ENCODE data around the gene AGBL1. TPM values are rescaled to one million over a fixed set of nuclear protein-coding genes. Genes with fewer than 3 reads are reported as not detected.
"Not testable (repeated sequence)": the region's sequence is repeated elsewhere in the genome, so short reads cannot be mapped to it uniquely, and the experiment has no call there.

Gene AGBL1
- total RNA-seq, 2 donors from 2014 or later: 0.23 to 0.91 TPM

DNA sequence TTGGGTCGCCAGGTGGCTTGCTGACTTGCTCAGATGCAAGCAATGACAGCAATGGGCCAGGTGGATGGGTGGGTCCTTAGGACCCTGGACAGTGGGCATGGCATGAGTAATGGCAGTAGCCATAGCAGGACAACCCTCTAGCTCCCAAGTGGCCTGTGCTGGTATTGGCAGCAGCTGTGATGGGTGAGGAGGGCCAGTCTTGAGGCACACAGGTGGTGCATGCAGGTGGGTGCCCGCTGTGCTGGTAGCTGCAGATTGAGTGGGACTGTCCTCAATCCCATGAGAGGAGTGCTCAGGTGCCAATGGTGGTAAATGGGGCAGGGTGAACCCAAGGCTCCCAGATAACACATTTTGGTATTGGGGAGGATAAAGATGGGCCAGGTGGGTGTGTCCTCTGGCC lies 24.2 kb downstream of the AGBL1 start:
- intact Hi-C loops (cut with DNase I): no loop called here
- TF ChIP-seq POLR2A (IDR thresholded peaks at IDR 0.05): no peak
- TF ChIP-seq POLR2AphosphoS5 (IDR thresholded peaks at IDR 0.05): no peak
- TF ChIP-seq, protein P1, sequence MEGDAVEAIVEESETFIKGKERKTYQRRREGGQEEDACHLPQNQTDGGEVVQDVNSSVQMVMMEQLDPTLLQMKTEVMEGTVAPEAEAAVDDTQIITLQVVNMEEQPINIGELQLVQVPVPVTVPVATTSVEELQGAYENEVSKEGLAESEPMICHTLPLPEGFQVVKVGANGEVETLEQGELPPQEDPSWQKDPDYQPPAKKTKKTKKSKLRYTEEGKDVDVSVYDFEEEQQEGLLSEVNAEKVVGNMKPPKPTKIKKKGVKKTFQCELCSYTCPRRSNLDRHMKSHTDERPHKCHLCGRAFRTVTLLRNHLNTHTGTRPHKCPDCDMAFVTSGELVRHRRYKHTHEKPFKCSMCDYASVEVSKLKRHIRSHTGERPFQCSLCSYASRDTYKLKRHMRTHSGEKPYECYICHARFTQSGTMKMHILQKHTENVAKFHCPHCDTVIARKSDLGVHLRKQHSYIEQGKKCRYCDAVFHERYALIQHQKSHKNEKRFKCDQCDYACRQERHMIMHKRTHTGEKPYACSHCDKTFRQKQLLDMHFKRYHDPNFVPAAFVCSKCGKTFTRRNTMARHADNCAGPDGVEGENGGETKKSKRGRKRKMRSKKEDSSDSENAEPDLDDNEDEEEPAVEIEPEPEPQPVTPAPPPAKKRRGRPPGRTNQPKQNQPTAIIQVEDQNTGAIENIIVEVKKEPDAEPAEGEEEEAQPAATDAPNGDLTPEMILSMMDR (IDR thresholded peaks at IDR 0.05): no peak
- no peaks in the 10 kb centered on the region for H3K27me3 ChIP-seq (replicated peaks; ENCODE audit: insufficient read depth)
- no peaks in the 10 kb centered on the region for H3K36me3 ChIP-seq
- H3K4me1 ChIP-seq (replicated peaks): no peaks in the 10 kb centered on the region
- WGBS: 94% methylated on average over 2 of the region's 2 CpGs
- no peaks in the 10 kb centered on the region for H3K9me3 ChIP-seq
- H3K27ac ChIP-seq: no peak overlapping the region
- no peak overlapping the region for H3K4me3 ChIP-seq
- DNase-seq (ENCODE audit: low spot score): no peak

DNA sequence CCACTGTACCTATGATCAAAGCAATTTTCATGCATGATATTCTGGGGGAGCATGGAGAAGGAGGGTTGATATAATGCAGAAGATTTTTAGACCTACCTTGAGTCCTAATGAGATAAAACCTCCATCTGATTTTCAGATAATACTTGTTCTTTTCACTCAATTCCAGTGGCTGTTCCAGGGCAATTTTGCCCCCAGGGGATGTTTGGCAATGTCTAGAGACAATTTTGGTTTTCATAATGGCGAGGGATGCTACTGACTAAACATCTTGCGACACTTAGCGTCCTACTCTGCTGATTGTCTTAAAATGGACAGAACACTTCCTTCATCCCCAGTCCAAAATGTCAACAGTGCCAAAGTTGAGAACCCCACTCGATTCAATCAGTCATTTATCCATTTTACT lies 26.6 kb downstream of the AGBL1 start:
- Histone ChIP-seq H3K36me3 (no peaks in the 10 kb centered on the region), H3K4me3 (no peak overlapping the region), H3K4me1 (replicated peaks) (no peaks in the 10 kb centered on the region), H3K9me3 (no peaks in the 10 kb centered on the region), H3K27ac (no peak overlapping the region), H3K27me3 (replicated peaks; ENCODE audit: insufficient read depth) (no peaks in the 10 kb centered on the region)
- TF ChIP-seq, protein P1 (IDR thresholded peaks at IDR 0.05): no peak
- no peak for TF ChIP-seq POLR2AphosphoS5 (IDR thresholded peaks at IDR 0.05)
- no peak for TF ChIP-seq POLR2A (IDR thresholded peaks at IDR 0.05)
- no peak for DNase-seq (ENCODE audit: low spot score)
- 85% methylated on average over 4 of the region's 4 CpGs for WGBS
- intact Hi-C loops (cut with DNase I): no loop called here

DNA sequence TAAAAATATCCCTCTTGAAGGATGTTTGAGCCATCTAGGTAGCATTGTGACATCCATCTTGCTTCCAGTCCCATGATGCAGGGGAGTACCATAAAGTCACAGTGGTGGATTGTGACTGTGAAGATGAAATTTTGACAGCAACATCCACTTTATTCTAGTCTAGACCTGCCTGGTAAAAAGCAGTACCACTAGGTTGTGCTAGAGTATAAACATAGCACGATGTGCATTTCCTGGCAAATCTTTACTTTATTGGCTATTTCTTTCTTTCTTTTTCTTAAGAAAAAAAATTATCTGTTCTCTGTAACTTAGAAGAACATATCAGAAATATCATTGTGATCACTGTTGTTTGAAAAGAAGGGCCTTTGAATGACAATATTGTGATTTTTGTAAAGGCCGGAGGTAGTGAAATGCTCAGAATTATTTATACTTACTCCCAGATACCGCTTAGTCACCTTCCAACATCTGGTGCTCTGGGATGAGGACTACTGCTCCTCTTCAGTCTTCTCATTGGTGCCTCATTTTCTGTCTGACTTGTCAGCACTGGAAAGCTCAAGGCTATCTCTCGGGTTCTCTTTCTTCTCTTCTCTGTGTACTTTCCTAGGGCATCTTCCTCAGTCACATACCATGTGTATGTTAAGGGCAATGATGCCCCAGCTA lies 35.6 kb downstream of the AGBL1 start:
- no peak for DNase-seq (ENCODE audit: low spot score)
- WGBS: 58% methylated on average over 4 of the region's 4 CpGs
- no peaks in the 10 kb centered on the region for H3K9me3 ChIP-seq
- H3K36me3 ChIP-seq: no peaks in the 10 kb centered on the region
- no peaks in the 10 kb centered on the region for H3K4me1 ChIP-seq (replicated peaks)
- no peaks in the 10 kb centered on the region for H3K27me3 ChIP-seq (replicated peaks; ENCODE audit: insufficient read depth)
- TF ChIP-seq POLR2AphosphoS5 (IDR thresholded peaks at IDR 0.05): no peak
- no peak for TF ChIP-seq POLR2A (IDR thresholded peaks at IDR 0.05)
- TF ChIP-seq, protein P1 (IDR thresholded peaks at IDR 0.05): peak in 3 of 4 experiments; percentile 24 to 28 (median 25)
- intact Hi-C loops (cut with DNase I): no loop called here
- no peak overlapping the region for H3K27ac ChIP-seq
- no peak overlapping the region for H3K4me3 ChIP-seq

DNA sequence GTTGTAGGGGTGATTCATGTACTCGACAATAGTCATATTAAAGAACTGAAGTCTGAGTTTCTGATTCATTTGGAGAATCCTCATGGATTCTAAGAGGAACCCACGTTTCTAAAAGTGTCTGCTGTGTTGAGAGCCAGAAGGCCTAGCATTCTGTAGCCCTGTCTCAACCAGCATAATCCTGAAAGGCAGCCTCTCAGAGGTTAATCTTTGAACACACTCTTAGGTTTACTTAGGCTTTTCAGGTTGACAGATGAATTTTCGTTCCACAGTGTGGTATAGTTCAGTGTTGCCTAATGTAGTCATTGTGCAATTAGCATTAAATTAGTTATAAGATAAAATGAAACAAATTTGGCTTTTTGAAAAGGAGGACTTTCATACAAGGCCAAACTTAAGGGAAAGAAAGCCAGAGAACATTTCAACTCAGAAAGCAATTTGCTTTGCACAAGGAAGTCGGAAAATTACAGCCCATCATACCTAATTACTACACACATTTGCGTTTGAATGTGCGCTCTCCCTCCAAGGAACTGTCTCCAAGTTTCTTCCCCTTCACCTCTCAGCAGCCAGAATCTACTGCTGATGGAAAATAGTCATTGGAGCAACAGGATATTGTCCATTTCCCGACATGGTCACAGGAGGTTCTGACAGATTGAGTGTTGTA lies 42.0 kb downstream of the AGBL1 start:
- no peak for DNase-seq (ENCODE audit: low spot score)
- Histone ChIP-seq H3K27ac (no peak overlapping the region), H3K9me3 (no peaks in the 10 kb centered on the region), H3K4me3 (no peak overlapping the region), H3K27me3 (replicated peaks; ENCODE audit: insufficient read depth) (no peaks in the 10 kb centered on the region), H3K4me1 (replicated peaks) (no peaks in the 10 kb centered on the region), H3K36me3 (no peaks in the 10 kb centered on the region)
- TF ChIP-seq POLR2A (IDR thresholded peaks at IDR 0.05) (no peak), POLR2AphosphoS5 (IDR thresholded peaks at IDR 0.05) (no peak)
- WGBS: 64% methylated on average over 7 of the region's 7 CpGs
- intact Hi-C loops (cut with DNase I): no loop called here

DNA sequence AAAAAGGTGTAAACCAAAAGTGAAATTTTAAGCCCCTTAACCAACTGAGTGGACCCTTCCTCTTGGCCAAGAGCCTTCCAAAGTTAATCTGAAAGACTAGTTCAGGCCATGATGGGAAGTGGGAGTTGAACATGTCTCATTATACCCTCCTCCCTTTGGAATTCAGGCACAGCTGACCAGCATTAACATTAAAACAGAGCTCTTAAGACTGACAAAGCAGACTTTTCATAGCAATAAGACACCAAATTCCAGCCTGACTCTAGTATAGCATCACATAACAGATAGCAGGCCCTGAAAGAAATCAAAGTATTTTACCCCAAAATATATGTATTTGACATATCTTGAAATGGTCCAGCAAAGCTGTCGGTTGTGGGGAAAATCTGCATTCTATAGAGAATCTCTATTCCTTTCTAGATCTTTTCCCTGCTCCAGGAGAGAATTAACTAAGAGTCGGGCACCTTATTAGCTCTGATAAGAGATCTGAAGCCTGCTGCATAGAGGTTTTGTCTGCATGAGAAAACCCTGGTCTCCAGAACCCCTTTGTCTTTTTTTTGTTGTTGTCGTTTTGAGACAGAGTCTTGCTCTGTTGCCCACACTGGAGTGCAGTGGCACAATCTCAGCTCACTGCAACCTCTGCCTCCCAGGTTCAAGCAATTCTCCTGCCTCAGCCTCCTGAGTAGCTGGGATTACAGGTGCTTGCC lies 43.2 kb downstream of the AGBL1 start:
- WGBS: 81% methylated on average over 3 of the region's 3 CpGs
- H3K27me3 ChIP-seq (replicated peaks; ENCODE audit: insufficient read depth); intact Hi-C loops (cut with DNase I); DNase-seq (ENCODE audit: low spot score); H3K4me1 ChIP-seq (replicated peaks); H3K27ac ChIP-seq; H3K9me3 ChIP-seq; H3K4me3 ChIP-seq; H3K36me3 ChIP-seq: not testable (repeated sequence)

Data from prostate gland (tissue), 2 donors.